PC-9 (cell line): ENCODE results near the gene UBE2G2. TPM values are rescaled to one million over a fixed set of nuclear protein-coding genes. Genes with fewer than 3 reads are reported as not detected.

ENCODE experiments used
- BruUV-seq: library from RNA; stranded (reverse); fragments of 400-500 nt; replicated peaks from 2 replicates; lab custom pipeline; 2021; lab: Mats Ljungman, UMichigan
- CTCF ChIA-PET: fragments of 300-600 bp; sonication (Branson Sonifier 250); formaldehyde crosslinking; loops from one replicate; lab custom pipeline; 2022; ENCODE audit warnings: antibody characterized with exemption; lab: Charles Lee
- POLR2A ChIA-PET: fragments of 300-600 bp; sonication (Branson Sonifier 250); formaldehyde crosslinking; loops from one replicate; lab custom pipeline; 2022; ENCODE audit warnings: antibody characterized with exemption; ENCODE audit not compliant: unreplicated experiment; lab: Charles Lee
- DNase-seq, 2 experiments: peaks; one replicate each; pipeline versions ENCODE4 v3.0.0 to v3.0.0-alpha.2; 2015 to 2022; ENCODE audit warnings: mixed read lengths in 1 of 2
- H2AFZ ChIP-seq: fragments of 200-600 bp; sonication (generic); 2 replicates; pipeline ENCODE4 v1.8.1; 2017; ENCODE audit warnings: antibody characterized with exemption
- H3F3A ChIP-seq: fragments of 200-600 bp; sonication (generic); 2 replicates; pipeline ENCODE4 v1.8.1; 2017; ENCODE audit warnings: antibody characterized with exemption, mild to moderate bottlenecking, low read depth; ENCODE audit not compliant: insufficient read depth
- H3K27ac ChIP-seq: fragments of 200-600 bp; sonication (generic); 2 replicates; pipeline ENCODE4 v1.6.1; 2016; ENCODE audit warnings: mixed run types
- H3K27me3 ChIP-seq: fragments of 200-600 bp; sonication (generic); 2 replicates; pipeline ENCODE4 v1.6.1; 2016; ENCODE audit warnings: low read depth, mixed run types; ENCODE audit not compliant: insufficient read depth
- H3K36me3 ChIP-seq: fragments of 200-600 bp; sonication (generic); 2 replicates; pipeline ENCODE4 v1.6.1; 2016; ENCODE audit warnings: low read depth, mixed run types
- H3K4me1 ChIP-seq: fragments of 200-600 bp; sonication (generic); replicated peaks from 2 replicates; pipeline ENCODE4 v1.6.1; 2016; ENCODE audit warnings: mixed run types; ENCODE audit not compliant: insufficient read depth
- H3K4me2 ChIP-seq: fragments of 200-600 bp; sonication (generic); 2 replicates; pipeline ENCODE4 v1.6.1; 2017; ENCODE audit warnings: mixed run types
- H3K4me3 ChIP-seq: fragments of 200-600 bp; sonication (generic); 2 replicates; pipeline ENCODE4 v1.6.1; 2016; ENCODE audit warnings: mixed run types
- H3K79me2 ChIP-seq: fragments of 200-600 bp; sonication (generic); 2 replicates; pipeline ENCODE4 v1.6.1; 2017; ENCODE audit warnings: low read depth, mixed run types
- H3K9me2 ChIP-seq: fragments of 200-600 bp; sonication (generic); 2 replicates; pipeline ENCODE4 v1.8.1; 2017; ENCODE audit warnings: mild to moderate bottlenecking; ENCODE audit not compliant: insufficient read depth
- H3K9me3 ChIP-seq: fragments of 200-600 bp; sonication (generic); 2 replicates; pipeline ENCODE4 v1.8.1; 2016; ENCODE audit warnings: low read depth; ENCODE audit not compliant: insufficient read depth
- H4K20me1 ChIP-seq: fragments of 200-600 bp; sonication (generic); 2 replicates; pipeline ENCODE4 v1.8.1; 2017; ENCODE audit not compliant: insufficient read depth
- EZH2 ChIP-seq: fragments of 200-600 bp; sonication (generic); IDR thresholded peaks from 2 replicates; pipeline ENCODE4 v1.8.0; 2017; ENCODE audit warnings: antibody characterized with exemption, low read depth
- intact Hi-C: fragments of 100-400 bp; cut with micrococcal nuclease; formaldehyde crosslinking; loops from one replicate; pipeline ENCODE4 v1.10.0; 2022; ENCODE audit not compliant: unreplicated experiment
- total RNA-seq: library from RNA; stranded (reverse); gene quantifications from 2 replicates; pipeline ENCODE4 v1.2.3, GENCODE V29; 2021
- TF ChIP-seq, protein P1 (sequence below): fragments of 200-600 bp; sonication (generic); conservative IDR thresholded peaks from 2 replicates; pipeline ENCODE4 v1.6.1; 2017; ENCODE audit warnings: mixed run types, antibody characterized with exemption, mild to moderate bottlenecking, moderate library complexity

Gene UBE2G2
- total RNA-seq, 1 experiment from 2014 or later = 51.9 TPM

- Histone ChIP-seq H3K9me3 (no peaks in the 10 kb centered on the region), H3F3A (peaks cover 13% of the 10 kb centered on the region; the same call in 1 of the 2 replicates), H3K4me3 (no peak overlapping the region), H3K79me2 (peaks cover 20% of the 10 kb centered on the region), H4K20me1 (0 out of 2 replicates have a peak, but pooled peaks cover under 1% of the 10 kb centered on the region), H2AFZ (no peak overlapping the region), H3K27me3 (no peaks in the 10 kb centered on the region), H3K36me3 (no peaks in the 10 kb centered on the region), H3K27ac (no peak overlapping the region), H3K4me1 (peaks cover 5% of the 10 kb centered on the region), H3K9me2 (no peaks in the 10 kb centered on the region), H3K4me2 (no peak overlapping the region)
- ChIA-PET CTCF (no interaction called here), POLR2A (no interaction called here)
- intact Hi-C loops = no loop called here
- DNase-seq = no peak
- no TSS peak for BruUV-seq
- TF ChIP-seq EZH2 = no peak
- TF ChIP-seq, protein P1, sequence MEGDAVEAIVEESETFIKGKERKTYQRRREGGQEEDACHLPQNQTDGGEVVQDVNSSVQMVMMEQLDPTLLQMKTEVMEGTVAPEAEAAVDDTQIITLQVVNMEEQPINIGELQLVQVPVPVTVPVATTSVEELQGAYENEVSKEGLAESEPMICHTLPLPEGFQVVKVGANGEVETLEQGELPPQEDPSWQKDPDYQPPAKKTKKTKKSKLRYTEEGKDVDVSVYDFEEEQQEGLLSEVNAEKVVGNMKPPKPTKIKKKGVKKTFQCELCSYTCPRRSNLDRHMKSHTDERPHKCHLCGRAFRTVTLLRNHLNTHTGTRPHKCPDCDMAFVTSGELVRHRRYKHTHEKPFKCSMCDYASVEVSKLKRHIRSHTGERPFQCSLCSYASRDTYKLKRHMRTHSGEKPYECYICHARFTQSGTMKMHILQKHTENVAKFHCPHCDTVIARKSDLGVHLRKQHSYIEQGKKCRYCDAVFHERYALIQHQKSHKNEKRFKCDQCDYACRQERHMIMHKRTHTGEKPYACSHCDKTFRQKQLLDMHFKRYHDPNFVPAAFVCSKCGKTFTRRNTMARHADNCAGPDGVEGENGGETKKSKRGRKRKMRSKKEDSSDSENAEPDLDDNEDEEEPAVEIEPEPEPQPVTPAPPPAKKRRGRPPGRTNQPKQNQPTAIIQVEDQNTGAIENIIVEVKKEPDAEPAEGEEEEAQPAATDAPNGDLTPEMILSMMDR = no peak
These were observed 3.6 kb upstream of the UBE2G2 start for GRCh38 chr21:44805226-44805625.

GRCh38 chr21:44804762-44805161, 3.1 kb upstream of the UBE2G2 start:
- H3K4me1 ChIP-seq = peaks cover 9% of the 10 kb centered on the region
- H3K36me3 ChIP-seq = no peaks in the 10 kb centered on the region
- H3K4me3 ChIP-seq = no peak overlapping the region
- no peak overlapping the region for H2AFZ ChIP-seq
- H3K9me3 ChIP-seq = no peaks in the 10 kb centered on the region
- no TSS peak for BruUV-seq
- H3K4me2 ChIP-seq = no peak overlapping the region
- TF ChIP-seq, protein P1 = no peak
- no peak for TF ChIP-seq EZH2
- H3K27me3 ChIP-seq = no peaks in the 10 kb centered on the region
- POLR2A ChIA-PET = no interaction called here
- intact Hi-C loops = loop anchor here (5.0 kb wide), 2 partner anchors 123 to 323 kb away; no protein-coding TSS in a partner anchor
- H3F3A ChIP-seq = peaks cover 13% of the 10 kb centered on the region; the same call in 1 of the 2 replicates
- peaks cover 5% of the 10 kb centered on the region; the same call in 1 of the 2 replicates for H4K20me1 ChIP-seq
- peaks cover 24% of the 10 kb centered on the region for H3K79me2 ChIP-seq
- CTCF ChIA-PET = interaction anchor here (0.6 kb wide), 1 partner anchor 1022 kb away, joined by 3 read pairs; no protein-coding TSS in a partner anchor
- no peak overlapping the region for H3K27ac ChIP-seq
- H3K9me2 ChIP-seq = no peaks in the 10 kb centered on the region
- no peak for DNase-seq

GRCh38 chr21:44803651-44804050, 2.0 kb upstream of the UBE2G2 start:
- H3K36me3 ChIP-seq = 0 out of 2 replicates have a peak, but pooled peaks cover 6% of the 10 kb centered on the region
- H3K27me3 ChIP-seq = no peaks in the 10 kb centered on the region
- no peak overlapping the region for H3K4me3 ChIP-seq
- H3K27ac ChIP-seq = no peak overlapping the region
- no peak overlapping the region for H3K4me2 ChIP-seq
- no peaks in the 10 kb centered on the region for H3K9me2 ChIP-seq
- intact Hi-C loops = loop anchor here (5.0 kb wide), 2 partner anchors 124 to 324 kb away; no protein-coding TSS in a partner anchor
- ChIA-PET CTCF (no interaction called here), POLR2A (no interaction called here)
- H4K20me1 ChIP-seq = peaks cover 10% of the 10 kb centered on the region
- H2AFZ ChIP-seq = no peak overlapping the region
- H3K9me3 ChIP-seq = no peaks in the 10 kb centered on the region
- peaks cover 13% of the 10 kb centered on the region; the same call in 1 of the 2 replicates for H3F3A ChIP-seq
- no peak for DNase-seq
- BruUV-seq = no TSS peak
- TF ChIP-seq, protein P1 = no peak
- TF ChIP-seq EZH2 = no peak
- peaks cover 11% of the 10 kb centered on the region for H3K4me1 ChIP-seq
- peaks cover 35% of the 10 kb centered on the region for H3K79me2 ChIP-seq
